Osteoblast (primary cell): ENCODE results near the gene KCNMB1. TPM values are rescaled to one million over a fixed set of nuclear protein-coding genes. Genes with fewer than 3 reads are reported as not detected.

ENCODE experiments used
- DNase-seq: peaks from one replicate; pipeline ENCODE4 v3.0.0; 2011; ENCODE audit warnings: low spot score, mixed read lengths; ENCODE audit not compliant: insufficient read length; ENCODE audit errors: missing footprints
- H2AFZ ChIP-seq: 2 replicates; pipeline ENCODE4 v1.6.0; 2011; ENCODE audit warnings: mild to moderate bottlenecking, low read length
- H3K27ac ChIP-seq: 2 replicates; pipeline ENCODE4 v1.5.1; 2011; ENCODE audit warnings: mild to moderate bottlenecking, low read depth, low read length, moderate library complexity
- H3K27me3 ChIP-seq: 2 replicates; pipeline ENCODE4 v1.6.0; 2012; ENCODE audit warnings: mild to moderate bottlenecking, control low read depth, inconsistent platforms, low read length, moderate library complexity; ENCODE audit not compliant: insufficient read depth
- H3K36me3 ChIP-seq: 2 replicates; pipeline ENCODE4 v1.5.1; 2011; ENCODE audit warnings: mild to moderate bottlenecking, low read length, control low read depth, moderate library complexity; ENCODE audit not compliant: insufficient read depth
- H3K4me1 ChIP-seq: 2 replicates; pipeline ENCODE4 v1.5.1; 2011; ENCODE audit warnings: mild to moderate bottlenecking, low read length, control low read depth, moderate library complexity; ENCODE audit not compliant: insufficient read depth
- H3K4me2 ChIP-seq: 2 replicates; pipeline ENCODE4 v1.6.0; 2011; ENCODE audit warnings: mild to moderate bottlenecking, low read length; ENCODE audit not compliant: insufficient read depth
- H3K4me3 ChIP-seq: fragments of 200-600 bp; sonication (generic); 3 replicates; pipeline ENCODE4 v1.5.1; 2012; ENCODE audit warnings: mild to moderate bottlenecking, low read length, inconsistent platforms; ENCODE audit not compliant: insufficient read depth
- H3K79me2 ChIP-seq: 2 replicates; pipeline ENCODE4 v1.6.0; 2012; ENCODE audit warnings: mild to moderate bottlenecking, low read length, control low read depth, inconsistent platforms; ENCODE audit not compliant: insufficient read depth
- H3K9me3 ChIP-seq: 2 replicates; pipeline ENCODE4 v1.5.1; 2011; ENCODE audit warnings: low read depth, low read length, control low read depth
- H4K20me1 ChIP-seq: 2 replicates; pipeline ENCODE4 v1.6.0; 2012; ENCODE audit warnings: mild to moderate bottlenecking, low read length, control low read depth; ENCODE audit not compliant: insufficient read depth
- total RNA-seq: library from RNA; depleted of rRNA; stranded (reverse); fragments of >200 nt; gene quantifications from 2 replicates; pipeline ENCODE4 v1.2.3, GENCODE V29; 2012
- TF ChIP-seq, protein P1 (sequence below): IDR thresholded peaks from 2 replicates; pipeline ENCODE4 v1.5.1; 2011; ENCODE audit warnings: mild to moderate bottlenecking, low read depth, low read length, moderate library complexity; ENCODE audit errors: extremely low read depth

KCNMB1 gene
- total RNA-seq, 1 donor, result under 0.01 TPM

GRCh38 chr5:170357955-170358444 is 31.2 kb downstream of the KCNMB1 start:
- Histone ChIP-seq H3K27ac (no peak overlapping the region), H3K27me3 (peaks cover 9% of the 10 kb centered on the region), H3K79me2 (no peaks in the 10 kb centered on the region), H3K4me3 (no peak overlapping the region), H3K9me3 (no peaks in the 10 kb centered on the region), H4K20me1 (no peaks in the 10 kb centered on the region), H3K4me1 (no peaks in the 10 kb centered on the region), H3K36me3 (no peaks in the 10 kb centered on the region), H3K4me2 (no peak overlapping the region), H2AFZ (no peak overlapping the region)
- TF ChIP-seq, protein P1, sequence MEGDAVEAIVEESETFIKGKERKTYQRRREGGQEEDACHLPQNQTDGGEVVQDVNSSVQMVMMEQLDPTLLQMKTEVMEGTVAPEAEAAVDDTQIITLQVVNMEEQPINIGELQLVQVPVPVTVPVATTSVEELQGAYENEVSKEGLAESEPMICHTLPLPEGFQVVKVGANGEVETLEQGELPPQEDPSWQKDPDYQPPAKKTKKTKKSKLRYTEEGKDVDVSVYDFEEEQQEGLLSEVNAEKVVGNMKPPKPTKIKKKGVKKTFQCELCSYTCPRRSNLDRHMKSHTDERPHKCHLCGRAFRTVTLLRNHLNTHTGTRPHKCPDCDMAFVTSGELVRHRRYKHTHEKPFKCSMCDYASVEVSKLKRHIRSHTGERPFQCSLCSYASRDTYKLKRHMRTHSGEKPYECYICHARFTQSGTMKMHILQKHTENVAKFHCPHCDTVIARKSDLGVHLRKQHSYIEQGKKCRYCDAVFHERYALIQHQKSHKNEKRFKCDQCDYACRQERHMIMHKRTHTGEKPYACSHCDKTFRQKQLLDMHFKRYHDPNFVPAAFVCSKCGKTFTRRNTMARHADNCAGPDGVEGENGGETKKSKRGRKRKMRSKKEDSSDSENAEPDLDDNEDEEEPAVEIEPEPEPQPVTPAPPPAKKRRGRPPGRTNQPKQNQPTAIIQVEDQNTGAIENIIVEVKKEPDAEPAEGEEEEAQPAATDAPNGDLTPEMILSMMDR, result no peak
- DNase-seq, result no peak

- Histone ChIP-seq H4K20me1 (no peaks in the 10 kb centered on the region), H2AFZ (no peak overlapping the region), H3K4me2 (no peak overlapping the region), H3K9me3 (no peaks in the 10 kb centered on the region), H3K27ac (no peak overlapping the region), H3K79me2 (no peaks in the 10 kb centered on the region), H3K27me3 (peaks cover 13% of the 10 kb centered on the region), H3K36me3 (no peaks in the 10 kb centered on the region), H3K4me1 (no peaks in the 10 kb centered on the region), H3K4me3 (no peak overlapping the region)
- DNase-seq, result no peak
- TF ChIP-seq, protein P1, result no peak
These were observed 33.5 kb downstream of the KCNMB1 start for GRCh38 chr5:170355601-170356098.

- DNase-seq, result no peak
- no peaks in the 10 kb centered on the region for H4K20me1 ChIP-seq
- no peak overlapping the region for H3K4me2 ChIP-seq
- peaks cover 16% of the 10 kb centered on the region for H3K27me3 ChIP-seq
- H3K9me3 ChIP-seq, result no peaks in the 10 kb centered on the region
- H3K27ac ChIP-seq, result no peak overlapping the region
- TF ChIP-seq, protein P1, result no peak
- no peak overlapping the region for H2AFZ ChIP-seq
- H3K79me2 ChIP-seq, result no peaks in the 10 kb centered on the region
- H3K36me3 ChIP-seq, result no peaks in the 10 kb centered on the region
- H3K4me3 ChIP-seq, result no peak overlapping the region
- H3K4me1 ChIP-seq, result no peaks in the 10 kb centered on the region
These were observed 35.2 kb downstream of the KCNMB1 start for GRCh38 chr5:170353961-170354360.

DNA sequence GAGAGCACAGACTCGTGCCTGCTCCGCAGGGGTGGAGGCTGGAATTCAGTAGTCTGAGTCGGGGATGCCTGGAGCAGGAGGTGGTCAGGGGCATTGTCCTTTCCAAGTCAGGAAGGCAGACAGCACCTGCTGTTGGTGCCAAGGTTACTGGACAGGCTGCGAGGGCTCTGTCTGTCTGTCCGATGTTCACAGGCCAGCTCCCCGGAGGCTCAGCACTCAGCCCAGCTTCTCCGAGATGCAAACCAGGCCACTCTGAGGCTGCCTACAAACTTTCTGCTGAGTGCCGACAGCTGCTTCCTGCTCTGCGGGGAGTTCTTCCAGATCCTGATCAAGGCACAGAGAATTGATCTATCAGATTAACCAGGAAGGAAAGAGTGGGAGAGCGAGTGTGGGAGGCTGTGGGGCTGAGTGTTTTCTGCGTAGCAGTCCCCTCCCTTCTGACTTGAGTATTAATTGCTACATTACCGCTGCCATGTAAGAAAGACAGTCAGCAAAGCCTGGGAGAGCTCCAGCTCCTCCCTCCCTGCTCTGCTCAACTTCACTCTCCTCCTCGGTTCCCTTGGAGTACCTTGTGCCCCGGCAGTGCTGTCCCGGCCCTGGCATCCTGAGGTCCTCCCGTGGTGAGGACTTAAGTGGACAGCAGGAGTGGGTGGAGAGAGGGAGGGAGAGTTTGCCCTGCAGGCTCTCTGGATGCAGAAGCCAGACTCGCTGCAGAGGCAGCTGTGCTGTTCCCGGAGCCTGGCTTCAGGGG is 36.0 kb downstream of the KCNMB1 start:
- DNase-seq, result no peak
- H3K4me2 ChIP-seq, result no peak overlapping the region
- no peak overlapping the region for H3K27ac ChIP-seq
- H3K79me2 ChIP-seq, result no peaks in the 10 kb centered on the region
- H3K4me3 ChIP-seq, result no peak overlapping the region
- H4K20me1 ChIP-seq, result no peaks in the 10 kb centered on the region
- peaks cover 20% of the 10 kb centered on the region for H3K27me3 ChIP-seq
- H3K36me3 ChIP-seq, result no peaks in the 10 kb centered on the region
- no peaks in the 10 kb centered on the region for H3K4me1 ChIP-seq
- no peak overlapping the region for H2AFZ ChIP-seq
- TF ChIP-seq, protein P1, result no peak
- H3K9me3 ChIP-seq, result no peaks in the 10 kb centered on the region
